Endodermal cell (in vitro differentiated cells): ENCODE results near the gene PSMB10. TPM values are rescaled to one million over a fixed set of nuclear protein-coding genes. Genes with fewer than 3 reads are reported as not detected.

Experiments
- DNase-seq: peaks from one replicate; pipeline ENCODE4 v3.0.0-alpha.2; 2017
- H3K27ac ChIP-seq: 2 replicates; pipeline ENCODE4 v1.5.1; 2013; ENCODE audit warnings: mild to moderate bottlenecking, low read depth, low read length, moderate library complexity
- H3K27me3 ChIP-seq: 2 replicates; pipeline ENCODE4 v1.6.1; 2013; ENCODE audit warnings: mild to moderate bottlenecking, low read length, moderate library complexity; ENCODE audit not compliant: insufficient read depth, control insufficient read depth, poor library complexity, severe bottlenecking
- H3K36me3 ChIP-seq: 2 replicates; pipeline ENCODE4 v1.7.0; 2013; ENCODE audit warnings: mild to moderate bottlenecking, low read length, moderate library complexity; ENCODE audit not compliant: control insufficient read depth, insufficient read depth
- H3K4me1 ChIP-seq: one replicate; pipeline ENCODE4 v1.7.0; 2013; ENCODE audit warnings: low read length; ENCODE audit not compliant: control insufficient read depth, insufficient read depth
- H3K4me3 ChIP-seq: 2 replicates; pipeline ENCODE4 v1.5.1; 2013; ENCODE audit warnings: mild to moderate bottlenecking, low read length, moderate library complexity
- H3K9ac ChIP-seq: 2 replicates; pipeline ENCODE4 v1.6.1; 2013; ENCODE audit warnings: mild to moderate bottlenecking, low read length, moderate library complexity; ENCODE audit not compliant: poor library complexity, severe bottlenecking; ENCODE audit errors: extremely low read depth
- H3K9me3 ChIP-seq: 2 replicates; pipeline ENCODE4 v1.6.1; 2013; ENCODE audit warnings: mild to moderate bottlenecking, low read length, moderate library complexity; ENCODE audit not compliant: control insufficient read depth
- H3K27ac Mint-ChIP-seq: 2 replicates; pipeline ENCODE4 v1.8.0; 2020; ENCODE audit warnings: mixed read lengths
- H3K27me3 Mint-ChIP-seq: 2 replicates; pipeline ENCODE4 v1.8.0; 2021; ENCODE audit warnings: mild to moderate bottlenecking, mixed read lengths; ENCODE audit not compliant: insufficient read depth
- H3K36me3 Mint-ChIP-seq: 2 replicates; pipeline ENCODE4 v1.8.0; 2020; ENCODE audit warnings: low read depth, mixed read lengths
- H3K4me1 Mint-ChIP-seq: 2 replicates; pipeline ENCODE4 v1.8.0; 2020; ENCODE audit warnings: mixed read lengths
- H3K4me3 Mint-ChIP-seq: 2 replicates; pipeline ENCODE4 v1.8.0; 2020; ENCODE audit warnings: mild to moderate bottlenecking, moderate library complexity, mixed read lengths
- H3K9me3 Mint-ChIP-seq: 2 replicates; pipeline ENCODE4 v1.8.0; 2020; ENCODE audit warnings: mild to moderate bottlenecking, mixed read lengths
- WGBS, 2 experiments: methylation state at CpG; one replicate each; pipeline versions ENCODE4 v1.1.5 to v1.1.7; 2013; ENCODE audit warnings: missing lambda C conversion rate in 2 of 2, mixed read lengths in 1 of 2; ENCODE audit not compliant: insufficient coverage in 1 of 2, insufficient read length in 1 of 2; 5-methylcytosine and 5-hydroxymethylcytosine counted together
- total RNA-seq, 2 donors: library from RNA; stranded (reverse); fragmentation: NEBNext Ultra II Directional in 1 of 2; extraction: Animal tissue kit (Norgen Biotek cat#: 25700) in 1 of 2; gene quantifications; 2 replicates in 1 of 2; 3 replicates in 1 of 2; pipeline ENCODE4 v1.2.1, GENCODE V29; 2021
- TF ChIP-seq, protein P1 (sequence below): fragments of 200-600 bp; sonication (generic); conservative IDR thresholded peaks from 2 replicates; pipeline ENCODE4 v1.5.0; 2021; ENCODE audit warnings: antibody characterized with exemption, mild to moderate bottlenecking

Gene PSMB10
- total RNA-seq, 2 donors from 2014 or later: 15.5 to 16.5 TPM

DNA sequence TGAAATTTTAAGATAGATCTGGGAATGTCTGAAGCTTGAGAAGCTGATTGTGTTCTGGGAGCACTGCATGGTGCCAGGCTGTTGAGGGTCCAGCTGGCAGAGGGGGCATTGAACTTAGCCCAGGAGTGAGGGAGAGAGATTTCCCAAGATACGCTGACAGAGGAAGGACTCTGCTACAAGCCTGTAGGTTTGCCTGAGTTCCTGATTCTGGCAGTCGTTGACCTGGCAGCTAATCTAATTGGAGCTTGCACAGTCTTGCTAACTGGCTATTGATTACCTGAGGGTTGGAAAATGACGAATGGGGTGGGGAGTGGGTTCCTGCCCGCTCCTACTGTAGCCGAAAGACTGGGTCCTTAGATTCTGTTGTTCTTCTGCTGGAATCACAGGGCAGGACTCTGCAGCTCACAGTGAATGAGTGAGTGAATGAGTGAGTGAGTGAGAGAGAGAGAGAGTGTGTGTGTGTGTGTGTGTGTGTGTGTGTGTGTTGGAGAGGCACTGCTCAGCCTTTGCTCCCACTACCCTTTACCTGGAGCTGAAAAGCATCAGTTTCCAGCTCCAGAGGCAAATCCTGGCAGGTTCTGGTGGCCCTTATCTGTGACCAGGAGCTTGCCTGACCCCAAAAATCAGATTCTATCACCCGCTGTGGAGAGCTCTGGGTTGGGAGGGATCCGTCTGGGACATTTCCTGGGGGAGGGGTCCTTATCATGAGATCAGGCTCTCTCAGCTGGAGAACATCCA is 21.7 kb downstream of the PSMB10 start:
- peaks cover 27% of the 10 kb centered on the region for H3K36me3 Mint-ChIP-seq
- no peak overlapping the region for H3K4me3 Mint-ChIP-seq
- peak overlapping the region; percentile 71 for H3K27ac Mint-ChIP-seq
- H3K4me3 ChIP-seq: no peak overlapping the region
- H3K36me3 ChIP-seq: peaks cover 26% of the 10 kb centered on the region
- H3K4me1 ChIP-seq: peaks cover 4% of the 10 kb centered on the region
- peak; percentile 67 for DNase-seq
- no peaks in the 10 kb centered on the region for H3K9me3 Mint-ChIP-seq
- no peak overlapping the region for H3K9ac ChIP-seq
- H3K27ac ChIP-seq: no peak overlapping the region
- H3K27me3 ChIP-seq: no peaks in the 10 kb centered on the region
- H3K9me3 ChIP-seq: no peaks in the 10 kb centered on the region
- no peaks in the 10 kb centered on the region for H3K27me3 Mint-ChIP-seq
- 69 to 74% methylated on average over 7 of the region's 7 CpGs for WGBS, 2 experiments
- peaks cover 28% of the 10 kb centered on the region for H3K4me1 Mint-ChIP-seq
- TF ChIP-seq, protein P1, sequence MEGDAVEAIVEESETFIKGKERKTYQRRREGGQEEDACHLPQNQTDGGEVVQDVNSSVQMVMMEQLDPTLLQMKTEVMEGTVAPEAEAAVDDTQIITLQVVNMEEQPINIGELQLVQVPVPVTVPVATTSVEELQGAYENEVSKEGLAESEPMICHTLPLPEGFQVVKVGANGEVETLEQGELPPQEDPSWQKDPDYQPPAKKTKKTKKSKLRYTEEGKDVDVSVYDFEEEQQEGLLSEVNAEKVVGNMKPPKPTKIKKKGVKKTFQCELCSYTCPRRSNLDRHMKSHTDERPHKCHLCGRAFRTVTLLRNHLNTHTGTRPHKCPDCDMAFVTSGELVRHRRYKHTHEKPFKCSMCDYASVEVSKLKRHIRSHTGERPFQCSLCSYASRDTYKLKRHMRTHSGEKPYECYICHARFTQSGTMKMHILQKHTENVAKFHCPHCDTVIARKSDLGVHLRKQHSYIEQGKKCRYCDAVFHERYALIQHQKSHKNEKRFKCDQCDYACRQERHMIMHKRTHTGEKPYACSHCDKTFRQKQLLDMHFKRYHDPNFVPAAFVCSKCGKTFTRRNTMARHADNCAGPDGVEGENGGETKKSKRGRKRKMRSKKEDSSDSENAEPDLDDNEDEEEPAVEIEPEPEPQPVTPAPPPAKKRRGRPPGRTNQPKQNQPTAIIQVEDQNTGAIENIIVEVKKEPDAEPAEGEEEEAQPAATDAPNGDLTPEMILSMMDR: no peak

DNA sequence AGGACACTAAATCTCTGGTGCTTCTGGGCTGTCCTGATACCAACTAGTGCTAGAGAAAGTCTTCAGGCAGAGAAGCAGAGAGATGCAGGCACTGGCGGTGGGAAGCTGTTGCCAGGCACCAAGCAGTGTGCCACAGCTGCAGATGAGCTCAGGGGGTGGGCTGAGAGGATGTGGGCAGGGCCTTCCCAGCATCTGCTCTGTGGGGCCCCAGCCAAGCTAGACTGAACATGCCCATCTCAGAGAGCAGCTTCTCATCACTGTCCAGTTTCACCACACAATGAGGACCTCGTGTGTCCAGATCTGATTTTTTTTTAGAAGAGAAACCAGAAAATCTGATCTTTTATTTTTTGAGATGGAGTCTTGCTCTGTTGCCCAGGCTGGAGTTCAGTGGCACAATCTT is 26.5 kb downstream of the PSMB10 start:
- TF ChIP-seq, protein P1: no peak
- Histone ChIP-seq H3K27me3 (no peaks in the 10 kb centered on the region), H3K9ac (no peak overlapping the region), H3K9me3 (no peaks in the 10 kb centered on the region), H3K4me1 (peaks cover 4% of the 10 kb centered on the region), H3K4me3 (no peak overlapping the region), H3K36me3 (peaks cover 20% of the 10 kb centered on the region), H3K27ac (no peak overlapping the region)
- Mint-ChIP-seq H3K4me1 (peaks cover 13% of the 10 kb centered on the region), H3K27me3 (no peaks in the 10 kb centered on the region), H3K27ac (peak overlapping the region; percentile 26), H3K4me3 (no peak overlapping the region), H3K9me3 (no peaks in the 10 kb centered on the region), H3K36me3 (peaks cover 26% of the 10 kb centered on the region)
- DNase-seq: no peak
- WGBS, 2 experiments: 90 to 94% methylated on average over 2 of the region's 2 CpGs

DNA sequence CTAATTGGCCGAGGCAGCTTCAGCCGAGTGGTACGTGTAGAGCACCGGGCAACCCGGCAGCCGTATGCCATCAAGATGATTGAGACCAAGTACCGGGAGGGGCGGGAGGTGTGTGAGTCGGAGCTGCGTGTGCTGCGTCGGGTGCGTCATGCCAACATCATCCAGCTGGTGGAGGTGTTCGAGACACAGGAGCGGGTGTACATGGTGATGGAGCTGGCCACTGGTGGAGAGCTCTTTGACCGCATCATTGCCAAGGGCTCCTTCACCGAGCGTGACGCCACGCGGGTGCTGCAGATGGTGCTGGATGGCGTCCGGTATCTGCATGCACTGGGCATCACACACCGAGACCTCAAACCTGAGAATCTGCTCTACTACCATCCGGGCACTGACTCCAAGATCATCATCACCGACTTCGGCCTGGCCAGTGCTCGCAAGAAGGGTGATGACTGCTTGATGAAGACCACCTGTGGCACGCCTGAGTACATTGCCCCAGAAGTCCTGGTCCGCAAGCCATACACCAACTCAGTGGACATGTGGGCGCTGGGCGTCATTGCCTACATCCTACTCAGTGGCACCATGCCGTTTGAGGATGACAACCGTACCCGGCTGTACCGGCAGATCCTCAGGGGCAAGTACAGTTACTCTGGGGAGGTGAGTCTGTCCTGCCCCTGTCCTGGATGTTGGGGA is 27.5 kb downstream of the PSMB10 start:
- Mint-ChIP-seq H3K27me3 (no peaks in the 10 kb centered on the region), H3K9me3 (no peaks in the 10 kb centered on the region), H3K36me3 (peaks cover 28% of the 10 kb centered on the region), H3K4me1 (peaks cover 5% of the 10 kb centered on the region), H3K27ac (peak overlapping the region; percentile 44), H3K4me3 (no peak overlapping the region)
- Histone ChIP-seq H3K4me3 (no peak overlapping the region), H3K36me3 (peaks cover 20% of the 10 kb centered on the region), H3K27me3 (no peaks in the 10 kb centered on the region), H3K27ac (no peak overlapping the region), H3K4me1 (no peaks in the 10 kb centered on the region), H3K9me3 (no peaks in the 10 kb centered on the region), H3K9ac (no peak overlapping the region)
- TF ChIP-seq, protein P1: no peak
- no peak for DNase-seq
- 95 to 97% methylated on average over 35 to 36 of the region's 36 CpGs for WGBS, 2 experiments
